SU-DHL-6 (cell line): ENCODE measurements around the gene BAIAP2L1.

ENCODE experiments used
- EZH2phosphoT487 ChIP-seq: fragments of 200-600 bp; sonication (generic), shearing (Covaris generic); conservative IDR thresholded peaks from 2 replicates; pipeline ENCODE4 v1.6.1; 2018; ENCODE audit warnings: mild to moderate bottlenecking, antibody characterized with exemption, low read length, moderate library complexity, mixed read lengths
- TF ChIP-seq, protein P1 (sequence below): fragments of 200-600 bp; sonication (generic); IDR thresholded peaks from one replicate; pipeline ENCODE4 v1.5.1; 2017; ENCODE audit warnings: antibody characterized with exemption, mild to moderate bottlenecking, low read length, moderate library complexity; ENCODE audit not compliant: insufficient read depth, poor library complexity, severe bottlenecking

GRCh38 chr7:98282703-98283102, 118.2 kb downstream of the BAIAP2L1 start:
- TF ChIP-seq, protein P1, sequence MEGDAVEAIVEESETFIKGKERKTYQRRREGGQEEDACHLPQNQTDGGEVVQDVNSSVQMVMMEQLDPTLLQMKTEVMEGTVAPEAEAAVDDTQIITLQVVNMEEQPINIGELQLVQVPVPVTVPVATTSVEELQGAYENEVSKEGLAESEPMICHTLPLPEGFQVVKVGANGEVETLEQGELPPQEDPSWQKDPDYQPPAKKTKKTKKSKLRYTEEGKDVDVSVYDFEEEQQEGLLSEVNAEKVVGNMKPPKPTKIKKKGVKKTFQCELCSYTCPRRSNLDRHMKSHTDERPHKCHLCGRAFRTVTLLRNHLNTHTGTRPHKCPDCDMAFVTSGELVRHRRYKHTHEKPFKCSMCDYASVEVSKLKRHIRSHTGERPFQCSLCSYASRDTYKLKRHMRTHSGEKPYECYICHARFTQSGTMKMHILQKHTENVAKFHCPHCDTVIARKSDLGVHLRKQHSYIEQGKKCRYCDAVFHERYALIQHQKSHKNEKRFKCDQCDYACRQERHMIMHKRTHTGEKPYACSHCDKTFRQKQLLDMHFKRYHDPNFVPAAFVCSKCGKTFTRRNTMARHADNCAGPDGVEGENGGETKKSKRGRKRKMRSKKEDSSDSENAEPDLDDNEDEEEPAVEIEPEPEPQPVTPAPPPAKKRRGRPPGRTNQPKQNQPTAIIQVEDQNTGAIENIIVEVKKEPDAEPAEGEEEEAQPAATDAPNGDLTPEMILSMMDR = no peak
- no peak for TF ChIP-seq EZH2phosphoT487
